Measurements from ENCODE around the gene PTPA. TPM values are rescaled to one million over a fixed set of nuclear protein-coding genes. Genes with fewer than 3 reads are reported as not detected.
A peak's percentile ranks its signal among the peaks of the same experiment; 100 is the strongest.

Gene PTPA
- total RNA-seq, 4 donors from 2014 or later: 59.1 to 108 (median 83.8) TPM

GRCh38 chr9:129178568-129179382 is 67.6 kb downstream of the PTPA start:
- DNase-seq (ENCODE audit: low spot score in 2 of 2): no peak
- H3K9me3 ChIP-seq: no peaks in the 10 kb centered on the region
- peaks cover 33% of the 10 kb centered on the region for H3K4me1 ChIP-seq
- peak overlapping the region; percentile 79 for H3K4me3 ChIP-seq
- TF ChIP-seq POLR2A (IDR thresholded peaks at IDR 0.05): no peak
- no peak for TF ChIP-seq EP300 (IDR thresholded peaks at IDR 0.05)
- TF ChIP-seq CTCF (IDR thresholded peaks at IDR 0.05): no peak
- TF ChIP-seq POLR2AphosphoS5 (IDR thresholded peaks at IDR 0.05): no peak
- 17% methylated on average over 27 of the region's 45 CpGs for WGBS
- H3K27me3 ChIP-seq: no peaks in the 10 kb centered on the region
- H3K36me3 ChIP-seq: no peaks in the 10 kb centered on the region
- H3K27ac ChIP-seq: no peak overlapping the region

- TF ChIP-seq EP300 (IDR thresholded peaks at IDR 0.05) (no peak), POLR2A (IDR thresholded peaks at IDR 0.05) (no peak), POLR2AphosphoS5 (IDR thresholded peaks at IDR 0.05) (no peak), CTCF (IDR thresholded peaks at IDR 0.05) (no peak)
- WGBS: 71% methylated on average over 5 of the region's 5 CpGs
- Histone ChIP-seq H3K27ac (no peak overlapping the region), H3K4me3 (no peak overlapping the region), H3K9me3 (no peaks in the 10 kb centered on the region), H3K36me3 (no peaks in the 10 kb centered on the region), H3K27me3 (no peaks in the 10 kb centered on the region), H3K4me1 (peaks cover 12% of the 10 kb centered on the region)
- DNase-seq (ENCODE audit: low spot score in 2 of 2): no peak
These were observed 70.0 kb downstream of the PTPA start for GRCh38 chr9:129181246-129181645.

GRCh38 chr9:129182122-129182521 is 70.9 kb downstream of the PTPA start:
- TF ChIP-seq EP300 (IDR thresholded peaks at IDR 0.05) (no peak), CTCF (IDR thresholded peaks at IDR 0.05) (no peak), POLR2A (IDR thresholded peaks at IDR 0.05) (no peak), POLR2AphosphoS5 (IDR thresholded peaks at IDR 0.05) (no peak)
- Histone ChIP-seq H3K36me3 (no peaks in the 10 kb centered on the region), H3K4me1 (peaks cover 10% of the 10 kb centered on the region), H3K27ac (no peak overlapping the region), H3K27me3 (no peaks in the 10 kb centered on the region), H3K9me3 (no peaks in the 10 kb centered on the region), H3K4me3 (no peak overlapping the region)
- WGBS: 85% methylated on average over 4 of the region's 4 CpGs
- no peak for DNase-seq (ENCODE audit: low spot score in 2 of 2)

- DNase-seq (ENCODE audit: low spot score in 2 of 2): no peak
- Histone ChIP-seq H3K4me3 (no peak overlapping the region), H3K9me3 (no peaks in the 10 kb centered on the region), H3K27me3 (no peaks in the 10 kb centered on the region), H3K4me1 (peaks cover 10% of the 10 kb centered on the region), H3K27ac (no peak overlapping the region), H3K36me3 (no peaks in the 10 kb centered on the region)
- TF ChIP-seq POLR2AphosphoS5 (IDR thresholded peaks at IDR 0.05) (no peak), CTCF (IDR thresholded peaks at IDR 0.05) (peak in 1 of 2 donors; percentile 13)
- 80% methylated on average over 12 of the region's 20 CpGs for WGBS
These were observed 71.6 kb downstream of the PTPA start for GRCh38 chr9:129182625-129183494.
